T-cell (primary cell): ENCODE results near the gene TSC2. TPM values are rescaled to one million over a fixed set of nuclear protein-coding genes. Genes with fewer than 3 reads are reported as not detected.

Experiments used
- ATAC-seq, 4 experiments: fragments of 200-7000 bp in 3 of 4; fragments of 150-1000 bp in 1 of 4; cut with Tn5 transposase; replicated peaks in 1 of 4; 1 replicate in 3 of 4; 2 replicates in 1 of 4; pipeline ENCODE4 v1.10.0; 2021; ENCODE audit warnings: moderate library complexity in 3 of 4, mild to moderate bottlenecking in 2 of 4, moderate number of reproducible peaks in 1 of 4
- CTCF ChIA-PET, 2 donors: fragments of 300-600 bp; sonication (Branson Sonifier 250); formaldehyde crosslinking; loops; one replicate each; lab custom pipeline; 2022; ENCODE audit warnings: antibody characterized with exemption in 2 of 2; lab: Charles Lee
- POLR2A ChIA-PET, 2 donors: fragments of 300-600 bp; sonication (Branson Sonifier 250); formaldehyde crosslinking; loops; one replicate each; lab custom pipeline; 2022; ENCODE audit warnings: antibody characterized with exemption in 2 of 2; lab: Charles Lee
- DNase-seq, 35 experiments: peaks; one replicate each; pipeline versions ENCODE4 v3.0.0 to v3.0.0-alpha.2; 2013 to 2023
- H3K27ac ChIP-seq: one replicate; pipeline ENCODE4 v1.5.1; 2013; ENCODE audit warnings: low read length
- H3K27me3 ChIP-seq, 2 experiments: replicated peaks in 1 of 2; 1 replicate in 1 of 2; 2 replicates in 1 of 2; pipeline versions ENCODE4 v1.6.1 to v1.7.0; 2013; ENCODE audit warnings: low read length in 1 of 2, mixed read lengths in 1 of 2; ENCODE audit not compliant: control insufficient read depth in 2 of 2, insufficient read depth in 2 of 2; ENCODE audit errors: extremely low read depth in 1 of 2
- H3K36me3 ChIP-seq, 2 donors: 1 replicate in 1 of 2; 2 replicates in 1 of 2; pipeline versions ENCODE4 v1.6.1 to v1.7.0; 2013; ENCODE audit warnings: low read length in 1 of 2; ENCODE audit not compliant: control insufficient read depth in 2 of 2, insufficient read depth in 1 of 2; ENCODE audit errors: extremely low read depth in 1 of 2
- H3K4me1 ChIP-seq, 2 experiments: 1 replicate in 1 of 2; 2 replicates in 1 of 2; pipeline versions ENCODE4 v1.6.1 to v1.7.0; 2013; ENCODE audit warnings: low read length in 2 of 2, mixed read lengths in 1 of 2; ENCODE audit not compliant: insufficient read depth in 2 of 2, control insufficient read depth in 1 of 2; ENCODE audit errors: extremely low read depth in 1 of 2
- H3K4me3 ChIP-seq, 2 donors: 1 replicate in 1 of 2; 2 replicates in 1 of 2; pipeline versions ENCODE4 v1.5.1 to v1.7.0; 2013; ENCODE audit warnings: mild to moderate bottlenecking in 2 of 2, low read length in 1 of 2, moderate library complexity in 1 of 2; ENCODE audit not compliant: control insufficient read depth in 1 of 2; ENCODE audit errors: extremely low read depth in 1 of 2
- H3K9me3 ChIP-seq: 2 replicates; pipeline ENCODE4 v1.7.0; 2013
- H3K27ac Mint-ChIP-seq, 2 donors: one replicate each; pipeline ENCODE4 v1.8.0; 2020 to 2021; ENCODE audit warnings: mild to moderate bottlenecking in 2 of 2, mixed read lengths in 2 of 2
- H3K27me3 Mint-ChIP-seq, 2 donors: one replicate each; pipeline ENCODE4 v1.8.0; 2021 to 2022; ENCODE audit warnings: mixed read lengths in 2 of 2
- H3K36me3 Mint-ChIP-seq: one replicate; pipeline ENCODE4 v1.8.0; 2021; ENCODE audit warnings: mixed read lengths
- H3K4me1 Mint-ChIP-seq, 3 donors: one replicate each; pipeline ENCODE4 v1.8.0; 2020 to 2022; ENCODE audit warnings: mixed read lengths in 3 of 3, mild to moderate bottlenecking in 1 of 3
- H3K4me3 Mint-ChIP-seq, 3 donors: one replicate each; pipeline ENCODE4 v1.8.0; 2020 to 2022; ENCODE audit warnings: mild to moderate bottlenecking in 3 of 3, mixed read lengths in 3 of 3, moderate library complexity in 3 of 3
- H3K9me3 Mint-ChIP-seq, 3 donors: one replicate each; pipeline ENCODE4 v1.8.0; 2020 to 2022; ENCODE audit warnings: mixed read lengths in 3 of 3
- WGBS: methylation state at CpG from one replicate; pipeline ENCODE4 v1.1.5; 2013; ENCODE audit warnings: missing lambda C conversion rate; ENCODE audit not compliant: insufficient coverage; 5-methylcytosine and 5-hydroxymethylcytosine counted together
- total RNA-seq, 35 experiments: library from RNA in 6 of 35; stranded (reverse) in 6 of 35; fragments of 120-200 nt in 1 of 35; gene quantifications; one replicate each; pipeline versions ENCODE4 v1.2.1 to v1.2.4 and lab custom pipeline; 2013 to 2026

The TSC2 gene
- total RNA-seq: 100 to 1,000 TPM; 134 to 181 (median 161) TPM
- 51.0 TPM for total RNA-seq (2013)
- 57.9 to 184 (median 105) reads per million in 29 experiments for total RNA-seq (lab: John Stamatoyannopoulos, UW)

- H3K4me1 ChIP-seq: peaks cover 13 to 30% of the 10 kb centered on the region in 2 experiments
- POLR2A ChIA-PET: interaction anchor here in 1 of 2 donors (0.5 to 1.0 kb wide), 2 partner anchors 15 to 108 kb away, joined by 6 to 7 read pairs; partner anchors contain the start of gene TRAF7
- WGBS: under 1% methylated on average over 81 of the region's 81 CpGs
- peak within 1 kb of the TSS; percentile 23 to 71 for H3K27ac Mint-ChIP-seq
- H3K4me1 Mint-ChIP-seq: peaks cover 20 to 23% (median 20%) of the 10 kb centered on the region in 3 donors
- H3K27ac ChIP-seq: peak within 1 kb of the TSS; percentile 38
- H3K9me3 ChIP-seq: no peaks in the 10 kb centered on the region
- H3K4me3 Mint-ChIP-seq: peak within 1 kb of the TSS; percentile 90 to 92 (median 90)
- H3K4me3 ChIP-seq: peak within 1 kb of the TSS; percentile 79 to 94
- H3K27me3 Mint-ChIP-seq: no peaks in the 10 kb centered on the region
- H3K36me3 ChIP-seq: peaks cover 0 to 19% of the 10 kb centered on the region in 2 donors
- DNase-seq (peak; percentile 79 to 95 (median 86)), ATAC-seq (peak; percentile 94 to 96 (median 96))
- H3K36me3 Mint-ChIP-seq: peaks cover 4% of the 10 kb centered on the region
- CTCF ChIA-PET: interaction anchor here in 1 of 2 donors (0.8 to 1.3 kb wide), 3 partner anchors 25 to 108 kb away, joined by 3 to 12 read pairs (median 6); partner anchors contain the start of gene TRAF7
- no peaks in the 10 kb centered on the region for H3K27me3 ChIP-seq
- H3K9me3 Mint-ChIP-seq: no peaks in the 10 kb centered on the region
Measured at GRCh38 chr16:2047330-2048115, at the start of gene TSC2, which contains the start of gene NTHL1. TSS of gene TSC2 (plus strand) at chr16:2047985. CDS start at chr16:2048616, 631 bp downstream. TSS of gene NTHL1 (minus strand) at chr16:2047834. CDS start at chr16:2047823, 11 bp downstream.

GRCh38 chr16:1998360-1998835 is 49.4 kb upstream of the TSC2 start:
- H3K4me3 Mint-ChIP-seq: no peak overlapping the region
- Histone ChIP-seq H3K4me3 (no peak overlapping the region), H3K9me3 (no peaks in the 10 kb centered on the region), H3K4me1 (peaks cover 0 to 5% of the 10 kb centered on the region in 2 experiments), H3K27me3 (no peaks in the 10 kb centered on the region), H3K27ac (no peak overlapping the region), H3K36me3 (peaks cover 23 to 59% of the 10 kb centered on the region in 2 donors)
- peaks cover 14% of the 10 kb centered on the region for H3K36me3 Mint-ChIP-seq
- no peaks in the 10 kb centered on the region for H3K9me3 Mint-ChIP-seq
- H3K4me1 Mint-ChIP-seq: peaks cover 0 to 4% (median 0%) of the 10 kb centered on the region in 3 donors
- ChIA-PET CTCF (no interaction called here), POLR2A (no interaction called here)
- H3K27me3 Mint-ChIP-seq: no peaks in the 10 kb centered on the region
- ATAC-seq (no peak), DNase-seq (no peak)
- H3K27ac Mint-ChIP-seq: no peak overlapping the region
- 96% methylated on average over 23 of the region's 27 CpGs for WGBS

DNA sequence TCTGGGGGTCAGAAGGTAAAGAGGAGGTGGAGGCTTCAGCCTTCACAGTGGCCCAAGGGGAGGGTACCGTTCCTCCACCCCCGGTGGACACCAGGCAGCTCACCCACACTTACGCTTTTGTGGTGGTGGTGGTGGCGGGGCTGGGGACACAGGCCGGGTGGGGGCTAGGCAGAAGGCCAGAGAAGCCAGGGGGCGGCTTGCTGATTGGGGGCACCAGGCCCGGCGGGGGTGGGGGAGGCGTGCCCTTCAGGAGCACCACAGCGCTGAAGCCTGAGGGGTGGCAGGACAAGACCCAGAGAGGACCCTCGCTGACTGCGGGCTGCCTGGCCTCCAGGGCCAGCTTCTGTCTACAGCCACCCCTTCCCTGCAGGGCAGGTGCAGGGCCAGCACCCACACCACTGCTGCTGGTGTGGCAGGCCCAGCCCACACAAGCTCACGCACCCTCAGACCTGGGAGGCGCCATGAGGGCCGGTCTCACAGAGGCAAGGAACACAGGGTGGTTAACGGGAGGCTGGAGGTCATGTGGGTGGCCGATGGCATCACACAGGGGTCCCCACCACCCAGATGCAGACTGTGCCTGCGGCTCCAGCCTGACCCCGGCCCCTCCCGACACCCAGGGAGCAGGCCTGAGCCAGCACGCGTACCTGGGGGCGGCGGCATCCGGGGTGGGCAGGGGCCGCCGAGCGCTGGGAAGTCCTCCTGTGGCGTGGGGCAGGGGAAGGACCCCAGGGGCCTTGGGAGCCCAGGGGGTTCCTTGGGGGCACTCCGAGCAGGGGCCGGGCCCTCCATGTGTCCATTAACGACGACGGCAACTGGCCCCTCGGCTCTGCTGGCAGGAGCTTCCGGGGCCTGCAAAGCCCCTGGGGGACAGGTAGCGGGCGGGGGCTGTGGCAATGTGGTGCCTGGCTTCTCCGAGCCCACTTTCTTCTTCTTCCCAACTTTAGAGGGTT is 48.7 kb upstream of the TSC2 start:
- Mint-ChIP-seq H3K36me3 (peaks cover 14% of the 10 kb centered on the region), H3K9me3 (no peaks in the 10 kb centered on the region), H3K27ac (no peak overlapping the region), H3K4me3 (no peak overlapping the region), H3K27me3 (no peaks in the 10 kb centered on the region), H3K4me1 (peaks cover 0 to 4% (median 3%) of the 10 kb centered on the region in 3 donors)
- no peaks in the 10 kb centered on the region for H3K27me3 ChIP-seq
- peaks cover 0 to 12% of the 10 kb centered on the region in 2 experiments for H3K4me1 ChIP-seq
- ATAC-seq: no peak
- no peak overlapping the region for H3K4me3 ChIP-seq
- CTCF ChIA-PET: no interaction called here
- POLR2A ChIA-PET: no interaction called here
- peaks cover 28 to 61% of the 10 kb centered on the region in 2 donors for H3K36me3 ChIP-seq
- no peak overlapping the region for H3K27ac ChIP-seq
- 96% methylated on average over 25 of the region's 39 CpGs for WGBS
- no peak for DNase-seq
- no peaks in the 10 kb centered on the region for H3K9me3 ChIP-seq

DNA sequence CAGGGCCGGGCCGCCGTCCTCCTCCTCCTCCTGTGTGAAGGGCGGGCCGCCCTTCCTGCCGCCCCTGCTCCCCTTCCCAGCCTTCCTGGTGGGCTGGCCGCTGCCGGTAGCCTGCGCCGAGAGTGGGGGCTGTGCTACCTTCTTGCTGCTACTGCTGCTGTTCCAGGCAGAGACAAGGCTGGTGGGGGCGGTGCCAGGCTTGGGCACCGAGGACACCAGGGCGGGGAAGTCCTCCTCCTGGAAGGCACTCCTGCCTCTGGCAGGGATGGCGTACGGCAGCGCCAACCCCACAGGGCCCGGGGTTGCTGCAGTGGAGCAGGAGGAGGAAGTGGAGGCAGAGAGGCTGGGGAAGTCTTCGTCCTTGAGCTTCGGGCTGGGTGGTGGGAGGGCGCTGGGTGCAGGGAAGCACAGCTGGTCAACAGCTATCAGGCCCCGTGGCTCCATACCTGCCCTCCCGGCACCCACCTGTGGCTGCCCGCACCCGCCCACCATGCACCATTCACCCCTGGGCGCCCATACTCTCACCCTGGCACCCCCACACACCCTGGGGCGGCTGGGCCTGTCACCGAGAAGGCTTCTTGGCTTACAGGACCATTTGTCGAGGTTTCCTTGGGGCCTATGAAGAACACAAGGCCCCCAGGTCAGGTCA is 47.8 kb upstream of the TSC2 start:
- Histone ChIP-seq H3K9me3 (no peaks in the 10 kb centered on the region), H3K4me1 (peaks cover 2 to 21% of the 10 kb centered on the region in 2 experiments), H3K27ac (no peak overlapping the region), H3K36me3 (peaks cover 28 to 61% of the 10 kb centered on the region in 2 donors), H3K27me3 (no peaks in the 10 kb centered on the region), H3K4me3 (no peak overlapping the region)
- no peak for DNase-seq
- CTCF ChIA-PET: no interaction called here
- Mint-ChIP-seq H3K27me3 (no peaks in the 10 kb centered on the region), H3K27ac (no peak overlapping the region), H3K9me3 (no peaks in the 10 kb centered on the region), H3K36me3 (peaks cover 14% of the 10 kb centered on the region), H3K4me1 (peaks cover 2 to 11% (median 8%) of the 10 kb centered on the region in 3 donors), H3K4me3 (no peak overlapping the region)
- no peak for ATAC-seq
- POLR2A ChIA-PET: no interaction called here
- WGBS: 95% methylated on average over 21 of the region's 28 CpGs

GRCh38 chr16:2001035-2001434 is 46.8 kb upstream of the TSC2 start:
- DNase-seq (no peak), ATAC-seq (no peak)
- Histone ChIP-seq H3K4me3 (no peak overlapping the region), H3K9me3 (no peaks in the 10 kb centered on the region), H3K4me1 (peaks cover 2 to 31% of the 10 kb centered on the region in 2 experiments), H3K36me3 (peaks cover 30 to 61% of the 10 kb centered on the region in 2 donors), H3K27ac (no peak overlapping the region), H3K27me3 (no peaks in the 10 kb centered on the region)
- POLR2A ChIA-PET: no interaction called here
- no peak overlapping the region for H3K27ac Mint-ChIP-seq
- 97% methylated on average over 10 of the region's 19 CpGs for WGBS
- peaks cover 8 to 17% (median 11%) of the 10 kb centered on the region in 3 donors for H3K4me1 Mint-ChIP-seq
- no peaks in the 10 kb centered on the region for H3K27me3 Mint-ChIP-seq
- CTCF ChIA-PET: no interaction called here
- no peak overlapping the region for H3K4me3 Mint-ChIP-seq
- H3K9me3 Mint-ChIP-seq: no peaks in the 10 kb centered on the region
- peaks cover 14% of the 10 kb centered on the region for H3K36me3 Mint-ChIP-seq
